K562 (cell line): ENCODE measurements around the gene RIPOR1. TPM values are rescaled to one million over a fixed set of nuclear protein-coding genes. Genes with fewer than 3 reads are reported as not detected.

Experiments used
- KDM5B ChIP-seq: fragments of 200-600 bp; sonication (generic); IDR thresholded peaks from 2 replicates; pipeline ENCODE4 v1.6.1; 2012; ENCODE audit warnings: low read depth, mild to moderate bottlenecking, moderate library complexity, low read length, control low read depth, inconsistent platforms; ENCODE audit not compliant: insufficient replicate concordance
- NCOA2 ChIP-seq, 2 experiments: fragments of 450-650 bp; IDR thresholded peaks; 2 replicates each; pipeline ENCODE4 v1.6.1; 2018; ENCODE audit warnings: mild to moderate bottlenecking in 2 of 2, moderate library complexity in 1 of 2; ENCODE audit not compliant: partially characterized antibody in 2 of 2
- POLR2H ChIP-seq: IDR thresholded peaks from 2 replicates; pipeline ENCODE4 v1.6.1; 2016; ENCODE audit warnings: missing genetic modification characterization, low read depth, mild to moderate bottlenecking, control low read depth, missing compliant biosample characterization, moderate library complexity
- RBM39 ChIP-seq: fragments of 200-400 bp; formaldehyde crosslinking; optimal IDR thresholded peaks from 2 replicates; pipeline ENCODE3; 2018; ENCODE audit warnings: low read depth, low read length
- RREB1 ChIP-seq: fragments of 250-450 bp; sonication (Bioruptor Pico); IDR thresholded peaks from 2 replicates; pipeline ENCODE4 v1.4.0; 2020
- SIX5 ChIP-seq, 2 experiments: IDR thresholded peaks; 2 replicates each; pipeline ENCODE4 v1.6.1; 2011; ENCODE audit warnings: low read length in 2 of 2, borderline replicate concordance in 1 of 2, low read depth in 1 of 2, mild to moderate bottlenecking in 1 of 2, moderate library complexity in 1 of 2; ENCODE audit not compliant: insufficient read depth in 1 of 2
- SRSF9 ChIP-seq: fragments of 200-400 bp; formaldehyde crosslinking; IDR thresholded peaks from 2 replicates; pipeline ENCODE4 v1.6.1; 2017; ENCODE audit warnings: low read depth, low read length, borderline replicate concordance
- STAT6 ChIP-seq: sonication (generic); formaldehyde crosslinking; IDR thresholded peaks from 2 replicates; pipeline ENCODE4 v1.8.1; 2023; ENCODE audit warnings: mild to moderate bottlenecking, missing genetic modification reagents
- TEAD2 ChIP-seq: fragments of 450-650 bp; IDR thresholded peaks from 2 replicates; pipeline ENCODE4 v1.6.1; 2016; ENCODE audit warnings: missing genetic modification characterization, control low read depth, missing compliant biosample characterization
- TFE3 ChIP-seq: fragments of 450-650 bp; formaldehyde crosslinking; IDR thresholded peaks from 2 replicates; pipeline ENCODE4 v1.4.0; 2020; ENCODE audit warnings: mild to moderate bottlenecking, mixed read lengths
- ZNF140 ChIP-seq: fragments of 250-450 bp; sonication (Bioruptor Pico); IDR thresholded peaks from 2 replicates; pipeline ENCODE4 v1.8.0; 2021; ENCODE audit warnings: moderate library complexity, mild to moderate bottlenecking, inconsistent platforms
- ZNF217 ChIP-seq: sonication (generic); formaldehyde crosslinking; IDR thresholded peaks from 2 replicates; pipeline ENCODE4 v1.8.0; 2022; ENCODE audit warnings: mild to moderate bottlenecking, missing genetic modification reagents
- ZNF639 ChIP-seq, 2 experiments: fragments of 200-800 bp in 1 of 2; sonication (Bioruptor generic) in 1 of 2; sonication (generic) in 1 of 2; formaldehyde crosslinking in 1 of 2; IDR thresholded peaks in 1 of 2; conservative IDR thresholded peaks in 1 of 2; 2 replicates each; pipeline versions ENCODE4 v1.5.0 to v1.6.1; 2016 to 2020; ENCODE audit warnings: missing compliant biosample characterization in 1 of 2, missing genetic modification characterization in 1 of 2, missing genetic modification reagents in 1 of 2
- ZNF696 ChIP-seq: fragments of 250-450 bp; sonication (Bioruptor Pico); conservative IDR thresholded peaks from 2 replicates; pipeline ENCODE4 v1.4.0; 2020; ENCODE audit warnings: mild to moderate bottlenecking, moderate library complexity
- ZNF830 ChIP-seq: fragments of 250-450 bp; sonication (Bioruptor Pico); IDR thresholded peaks from 2 replicates; pipeline ENCODE4 v1.5.0; 2021; ENCODE audit warnings: mild to moderate bottlenecking
- polyA plus RNA-seq, 8 experiments: library from polyadenylated mRNA; depleted of rRNA in 4 of 8; stranded (reverse) in 5 of 8; unstranded in 3 of 8; fragments of >200 nt; fragmentation: Nextera tagmentation in 2 of 8; fragmentation: Illumina TruSeq in 1 of 8; extraction: Ambion mirVana in 2 of 8; extraction: Trizol in 1 of 8; gene quantifications; 2 replicates each; pipeline versions ENCODE4 v1.2.1 to v1.2.3, GENCODE V29; 2011 to 2014; ENCODE audit warnings: inconsistent platforms in 1 of 8, missing spikeins in 1 of 8
- total RNA-seq, 7 experiments: library from RNA; depleted of rRNA in 6 of 7; stranded (reverse); fragments of >200 nt in 6 of 7; fragmentation: Illumina TruSeq in 2 of 7; extraction: Trizol in 2 of 7; gene quantifications; 2 replicates each; pipeline versions ENCODE4 v1.2.1 to v1.2.3, GENCODE V29; 2011 to 2021; ENCODE audit warnings: low replicate concordance in 1 of 7

The RIPOR1 gene
- total and polyA plus RNA-seq, 9 of the 15 experiments (the other 6 are each of a cell fraction or from before 2014, with no cell fraction given) = 0.36 to 31.1 (median 3.0) TPM

- TF ChIP-seq ZNF140 (CRISPR knock-in tag) (no peak), KDM5B (no peak), ZNF830 (CRISPR knock-in tag) (no peak), POLR2H (tag) (no peak), STAT6 (CRISPR knock-in tag) (no peak), TEAD2 (tag) (no peak), ZNF696 (no peak), SRSF9 (no peak), ZNF639 (CRISPR knock-in tag; conservative IDR thresholded peaks at IDR 0.05 in 1 of 2, IDR thresholded peaks at IDR 0.05 in 1 of 2) (no peak), TFE3 (no peak), ZNF217 (CRISPR knock-in tag) (no peak), RBM39 (no peak), RREB1 (CRISPR knock-in tag) (no peak), NCOA2 (IDR thresholded peaks at IDR 0.05; ENCODE audit: partially characterized antibody in 2 of 2) (no peak), SIX5 (IDR thresholded peaks at IDR 0.05; ENCODE audit: borderline replicate concordance in 1 of 2, insufficient read depth in 1 of 2, low read depth in 1 of 2, low read length in 2 of 2) (no peak)
These were observed 46.9 kb upstream of the RIPOR1 start (continued) for GRCh38 chr16:67481561-67482232.
